ENCODE measurements around the gene GPR161.

The GPR161 gene

DNA sequence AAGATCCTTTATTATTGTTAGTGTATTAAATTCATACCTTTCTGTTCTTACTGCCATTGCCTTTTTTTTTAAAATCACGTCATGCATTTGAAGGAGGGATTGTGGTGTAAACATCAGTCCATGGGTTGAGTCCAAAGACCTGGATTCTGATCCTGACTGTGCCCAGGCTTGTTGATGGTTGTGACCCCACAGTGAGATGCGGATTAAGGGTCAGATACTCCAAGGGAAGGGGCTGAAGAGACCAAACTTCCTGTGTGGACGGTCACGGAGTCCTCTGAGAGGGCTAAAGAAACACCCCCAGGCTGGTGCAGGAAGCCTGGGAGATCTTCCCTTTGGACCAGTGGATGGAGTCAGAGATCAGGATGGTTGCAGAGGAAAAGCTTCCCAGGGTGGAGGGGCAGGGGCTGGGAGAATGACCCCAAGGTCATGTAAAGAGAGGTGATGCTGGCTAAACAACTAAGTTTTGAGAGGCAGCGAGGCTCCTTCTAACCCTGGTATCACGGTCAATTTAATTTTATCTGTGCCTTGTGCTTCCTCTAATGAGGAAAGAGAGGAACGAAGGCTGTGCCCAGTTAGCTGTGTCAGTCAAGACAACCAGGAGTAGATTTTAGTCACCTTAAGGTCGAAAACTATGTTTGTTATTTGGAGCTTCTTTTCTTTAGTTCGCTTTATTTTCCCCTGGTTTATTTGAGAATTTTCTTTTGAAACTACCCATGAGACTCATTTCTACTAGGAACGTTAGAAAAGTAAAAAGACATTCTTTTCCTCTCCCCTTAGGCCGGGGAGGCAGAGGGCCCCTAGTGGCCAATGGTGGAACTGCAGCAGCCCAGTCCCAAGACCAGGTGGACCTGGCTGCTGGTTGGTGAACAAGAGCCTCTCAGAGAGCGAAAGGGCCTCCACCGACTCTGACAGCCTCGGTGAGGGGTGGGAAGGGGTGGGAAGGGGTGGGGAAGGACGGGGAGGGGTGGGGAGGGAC lies 8.7 kb upstream of the GPR161 start:
- no peak overlapping the region for H3K27ac ChIP-seq
- TF ChIP-seq ZFX (IDR thresholded peaks at IDR 0.05; ENCODE audit: borderline replicate concordance) (no peak), CTCF (IDR thresholded peaks at IDR 0.05) (peak; percentile 96)

GRCh38 chr1:168141871-168142385 lies 5.2 kb upstream of the GPR161 start:
- TF ChIP-seq ZFX (IDR thresholded peaks at IDR 0.05; ENCODE audit: borderline replicate concordance): no peak
- no peak for TF ChIP-seq CTCF (IDR thresholded peaks at IDR 0.05)
- no peak overlapping the region for H3K27ac ChIP-seq

DNA sequence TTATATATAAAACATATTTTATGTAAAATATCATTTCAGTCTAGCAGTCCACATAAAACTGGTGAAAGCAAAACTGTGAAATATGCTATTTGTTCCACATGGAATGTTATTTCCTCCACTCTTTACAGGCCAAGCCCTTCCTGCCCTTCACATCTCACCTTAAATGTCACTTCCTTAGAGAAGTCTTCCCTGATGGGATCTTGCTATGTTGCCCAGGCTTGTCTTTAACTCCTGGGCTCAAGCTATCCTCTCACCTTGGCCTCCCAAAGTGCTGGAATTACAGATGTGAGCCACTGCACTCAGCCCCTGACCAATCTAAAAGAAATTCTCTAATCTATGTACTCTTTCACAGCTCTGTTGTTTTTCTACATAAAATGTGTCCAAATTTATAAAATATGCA lies 2.3 kb upstream of the GPR161 start:
- no peak overlapping the region for H3K27ac ChIP-seq
- TF ChIP-seq CTCF (IDR thresholded peaks at IDR 0.05) (no peak), ZFX (IDR thresholded peaks at IDR 0.05; ENCODE audit: borderline replicate concordance) (no peak)

DNA sequence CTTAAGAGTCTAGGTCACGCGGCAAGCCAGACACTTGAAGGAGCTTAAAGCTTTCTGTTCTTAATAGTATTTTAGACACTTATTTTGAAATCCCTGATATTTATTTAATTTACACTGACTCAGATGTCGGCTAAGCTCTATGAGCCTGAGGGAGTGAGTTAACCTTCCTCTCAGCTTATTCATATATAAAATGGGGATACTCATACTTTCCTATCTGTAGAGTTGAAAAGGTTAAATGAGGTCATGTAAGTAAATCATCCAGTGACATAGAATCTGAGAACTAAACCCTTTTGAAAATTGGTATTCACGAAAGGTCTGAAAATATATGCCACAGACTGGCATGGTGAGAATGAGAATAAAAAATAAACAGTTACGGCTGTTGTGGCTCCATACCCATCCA lies 1.4 kb upstream of the GPR161 start:
- no peak overlapping the region for H3K27ac ChIP-seq
- TF ChIP-seq ZFX (IDR thresholded peaks at IDR 0.05; ENCODE audit: borderline replicate concordance) (no peak), CTCF (IDR thresholded peaks at IDR 0.05) (no peak)

- no peak overlapping the region for H3K27ac ChIP-seq
- no peak for TF ChIP-seq ZFX (IDR thresholded peaks at IDR 0.05; ENCODE audit: borderline replicate concordance)
- TF ChIP-seq CTCF (IDR thresholded peaks at IDR 0.05): no peak
These were observed 738 bp upstream of the GPR161 start for GRCh38 chr1:168137515-168137821.

GRCh38 chr1:168135921-168136708 lies 615 bp downstream of the GPR161 start:
- no peak overlapping the region for H3K27ac ChIP-seq
- TF ChIP-seq ZFX (IDR thresholded peaks at IDR 0.05; ENCODE audit: borderline replicate concordance): no peak
- TF ChIP-seq CTCF (IDR thresholded peaks at IDR 0.05): no peak

Data from 22Rv1 (cell line).